HepG2 (cell line): ENCODE data around the gene SPAG9. TPM values are rescaled to one million over a fixed set of nuclear protein-coding genes. Genes with fewer than 3 reads are reported as not detected.
A peak's percentile ranks its signal among the peaks of the same experiment; 100 is the strongest.

Source experiments
- AFF4 ChIP-seq: sonication (generic); formaldehyde crosslinking; IDR thresholded peaks from 2 replicates; pipeline ENCODE4 v1.4.0; 2020; ENCODE audit warnings: missing genetic modification reagents
- CSRNP2 ChIP-seq: sonication (generic); formaldehyde crosslinking; conservative IDR thresholded peaks from 2 replicates; pipeline ENCODE4 v1.8.0; 2022; ENCODE audit warnings: low read depth, missing genetic modification reagents
- ELF3 ChIP-seq: IDR thresholded peaks from 2 replicates; pipeline ENCODE4 v1.6.1; 2016; ENCODE audit warnings: missing genetic modification reagents, missing compliant biosample characterization
- GPN1 ChIP-seq: sonication (generic); formaldehyde crosslinking; IDR thresholded peaks from 2 replicates; pipeline ENCODE4 v1.5.1; 2020; ENCODE audit warnings: missing genetic modification reagents, borderline replicate concordance
- HNF1A ChIP-seq, 2 experiments: sonication (generic) in 1 of 2; formaldehyde crosslinking in 1 of 2; IDR thresholded peaks; 2 replicates each; pipeline versions ENCODE4 v1.4.0 to v1.6.1; 2016 to 2020; ENCODE audit warnings: borderline replicate concordance in 1 of 2, low read depth in 1 of 2, mild to moderate bottlenecking in 1 of 2, missing genetic modification reagents in 1 of 2
- HNRNPH1 ChIP-seq: fragments of 200-400 bp; formaldehyde crosslinking; optimal IDR thresholded peaks from 2 replicates; pipeline ENCODE3; 2017; ENCODE audit warnings: mild to moderate bottlenecking, low read depth, low read length
- KDM3A ChIP-seq: IDR thresholded peaks from 2 replicates; pipeline ENCODE4 v1.6.1; 2018; ENCODE audit warnings: low read depth, missing compliant biosample characterization
- ONECUT2 ChIP-seq: sonication (generic); formaldehyde crosslinking; IDR thresholded peaks from 2 replicates; pipeline ENCODE4 v1.4.0; 2020; ENCODE audit warnings: missing genetic modification reagents
- POGK ChIP-seq: sonication (generic); formaldehyde crosslinking; conservative IDR thresholded peaks from 2 replicates; pipeline ENCODE4 v1.8.0; 2022; ENCODE audit warnings: mild to moderate bottlenecking, moderate library complexity, missing genetic modification reagents
- SNAI1 ChIP-seq: sonication (generic); formaldehyde crosslinking; IDR thresholded peaks from 2 replicates; pipeline ENCODE4 v1.5.0; 2020; ENCODE audit warnings: mild to moderate bottlenecking, missing genetic modification reagents, borderline replicate concordance
- TAF1 ChIP-seq: sonication (generic); formaldehyde crosslinking; IDR thresholded peaks from 2 replicates; pipeline ENCODE4 v1.4.0; 2020; ENCODE audit warnings: missing genetic modification reagents
- ZBTB3 ChIP-seq: sonication (generic); formaldehyde crosslinking; IDR thresholded peaks from 2 replicates; pipeline ENCODE4 v1.4.0; 2020; ENCODE audit warnings: low read depth, mild to moderate bottlenecking, moderate library complexity, missing genetic modification reagents, borderline replicate concordance
- ZKSCAN5 ChIP-seq: sonication (generic); formaldehyde crosslinking; IDR thresholded peaks from 2 replicates; pipeline ENCODE4 v1.5.1; 2020; ENCODE audit warnings: mild to moderate bottlenecking, missing genetic modification reagents
- ZNF292 ChIP-seq: sonication (generic); formaldehyde crosslinking; IDR thresholded peaks from 2 replicates; pipeline ENCODE4 v1.8.1; 2022; ENCODE audit warnings: mild to moderate bottlenecking, low read depth, missing genetic modification reagents, borderline replicate concordance
- ZNF326 ChIP-seq: sonication (generic); formaldehyde crosslinking; IDR thresholded peaks from 2 replicates; pipeline ENCODE4 v1.4.0; 2020; ENCODE audit warnings: missing genetic modification reagents, borderline replicate concordance
- ZNF605 ChIP-seq: sonication (generic); formaldehyde crosslinking; IDR thresholded peaks from 2 replicates; pipeline ENCODE4 v1.8.0; 2022; ENCODE audit warnings: mild to moderate bottlenecking, missing genetic modification reagents
- ZNF720 ChIP-seq: sonication (generic); formaldehyde crosslinking; IDR thresholded peaks from 2 replicates; pipeline ENCODE4 v1.4.0; 2020; ENCODE audit warnings: missing genetic modification reagents
- ZNF878 ChIP-seq: sonication (generic); formaldehyde crosslinking; IDR thresholded peaks from 2 replicates; pipeline ENCODE4 v1.8.1; 2023; ENCODE audit warnings: mild to moderate bottlenecking, missing genetic modification reagents, moderate library complexity
- polyA plus RNA-seq, 8 experiments: library from polyadenylated mRNA; depleted of rRNA in 3 of 8; stranded (reverse) in 7 of 8; unstranded in 1 of 8; fragments of >200 nt; fragmentation: Illumina TruSeq in 4 of 8; extraction: Trizol in 4 of 8; gene quantifications; 2 replicates each; pipeline versions ENCODE4 v1.2.1 to v1.2.3, GENCODE V29; 2011 to 2016; ENCODE audit warnings: low read depth in 4 of 8, missing spikeins in 1 of 8, mixed read lengths in 1 of 8; ENCODE audit not compliant: insufficient read depth in 1 of 8
- total RNA-seq, 5 experiments: library from RNA; depleted of rRNA; stranded (reverse); fragments of >200 nt; fragmentation: Illumina TruSeq; extraction: Trizol; gene quantifications; 2 replicates each; pipeline ENCODE4 v1.2.3, GENCODE V29; 2016; ENCODE audit warnings: low read depth in 1 of 5

The SPAG9 gene
- total and polyA plus RNA-seq, 2 of the 13 experiments (the other 11 are each of a cell fraction or from before 2014, with no cell fraction given), result 43.2 to 78.6 TPM

- TF ChIP-seq POGK (CRISPR knock-in tag) (no peak; the same call in 1 of the 2 replicates), ONECUT2 (CRISPR knock-in tag) (0 out of 2 replicates have a peak, but pooled peaks have one; percentile 33), GPN1 (CRISPR knock-in tag) (no peak), KDM3A (CRISPR knock-in tag) (no peak), ZNF326 (CRISPR knock-in tag) (no peak), ZNF605 (peak; percentile 91), ZNF292 (peak; percentile 31; the same call in 1 of the 2 replicates), ZBTB3 (CRISPR knock-in tag) (no peak), HNRNPH1 (no peak), HNF1A (IDR thresholded peaks at IDR 0.05; ENCODE audit: low read depth) (no peak), HNF1A (CRISPR knock-in tag; IDR thresholded peaks at IDR 0.05; ENCODE audit: borderline replicate concordance) (no peak), ZNF878 (CRISPR knock-in tag) (no peak), ELF3 (CRISPR knock-in tag) (no peak), ZKSCAN5 (CRISPR knock-in tag) (peak; percentile 70; the same call in 1 of the 2 replicates), ZNF720 (no peak), CSRNP2 (no peak), SNAI1 (CRISPR knock-in tag) (no peak), TAF1 (CRISPR knock-in tag) (no peak), AFF4 (CRISPR knock-in tag) (no peak)
Observed at GRCh38 chr17:51165680-51166197, 45.1 kb upstream of the SPAG9 start (continued).
